ENCODE data around the gene DPYSL4.
"Not testable (repeated sequence)": the region's sequence is repeated elsewhere in the genome, so short reads cannot be mapped to it uniquely, and the experiment has no call there.

The DPYSL4 gene

GRCh38 chr10:132155723-132156381, 30.9 kb upstream of the DPYSL4 start:
- H3K4me3 ChIP-seq (ENCODE audit: low read depth, low read length), result no peak overlapping the region
- TF ChIP-seq CTCF (IDR thresholded peaks at IDR 0.05; ENCODE audit: low read depth, low read length), result no peak

- no peak for TF ChIP-seq CTCF (IDR thresholded peaks at IDR 0.05; ENCODE audit: low read depth, low read length)
- no peak overlapping the region for H3K4me3 ChIP-seq (ENCODE audit: low read depth, low read length)
Observed at GRCh38 chr10:132156382-132156781, 30.4 kb upstream of the DPYSL4 start.

GRCh38 chr10:132157101-132157500, 29.6 kb upstream of the DPYSL4 start:
- H3K4me3 ChIP-seq (ENCODE audit: low read depth, low read length), result no peak overlapping the region
- TF ChIP-seq CTCF (IDR thresholded peaks at IDR 0.05; ENCODE audit: low read depth, low read length), result no peak

GRCh38 chr10:132158122-132158741, 28.5 kb upstream of the DPYSL4 start:
- TF ChIP-seq CTCF (IDR thresholded peaks at IDR 0.05; ENCODE audit: low read depth, low read length), result no peak
- H3K4me3 ChIP-seq (ENCODE audit: low read depth, low read length), result no peak overlapping the region

- no peak overlapping the region for H3K4me3 ChIP-seq (ENCODE audit: low read depth, low read length)
- TF ChIP-seq CTCF (IDR thresholded peaks at IDR 0.05; ENCODE audit: low read depth, low read length), result no peak
Observed at GRCh38 chr10:132158823-132159222, 27.9 kb upstream of the DPYSL4 start.

GRCh38 chr10:132159302-132160230, 27.2 kb upstream of the DPYSL4 start:
- H3K4me3 ChIP-seq (ENCODE audit: low read depth, low read length), result not testable (repeated sequence)

- not testable (repeated sequence) for H3K4me3 ChIP-seq (ENCODE audit: low read depth, low read length)
Observed at GRCh38 chr10:132160231-132160630, 26.5 kb upstream of the DPYSL4 start.

- H3K4me3 ChIP-seq (ENCODE audit: low read depth, low read length), result not testable (repeated sequence)
Observed at GRCh38 chr10:132160834-132161622, 25.7 kb upstream of the DPYSL4 start.

All from WI38 (cell line).